Peyer's patch (tissue), 4 donors: ENCODE data around the gene ZCCHC14. TPM values are rescaled to one million over a fixed set of nuclear protein-coding genes. Genes with fewer than 3 reads are reported as not detected.
"Not testable (repeated sequence)": the region's sequence is repeated elsewhere in the genome, so short reads cannot be mapped to it uniquely, and the experiment has no call there.

ENCODE experiments used
- DNase-seq, 3 donors: peaks; one replicate each; pipeline ENCODE4 v3.0.0-alpha.2; 2017 to 2019
- H3K27ac ChIP-seq, 4 donors: fragments of 200-600 bp; sonication (generic); one replicate each; pipeline ENCODE4 v1.5.1; 2016 to 2019
- H3K27me3 ChIP-seq, 2 donors: fragments of 200-600 bp; sonication (generic); one replicate each; pipeline ENCODE4 v1.5.1; 2019
- H3K36me3 ChIP-seq, 3 donors: fragments of 200-600 bp; sonication (generic); one replicate each; pipeline ENCODE4 v1.5.1; 2016 to 2019
- H3K4me1 ChIP-seq, 4 donors: fragments of 200-600 bp; sonication (generic); one replicate each; pipeline ENCODE4 v1.5.1; 2016 to 2019
- H3K4me3 ChIP-seq, 4 donors: fragments of 200-600 bp; sonication (generic); 1 replicate in 3 of 4; 2 replicates in 1 of 4; pipeline ENCODE4 v1.5.1; 2016 to 2019; ENCODE audit warnings: mild to moderate bottlenecking in 1 of 4
- H3K9me3 ChIP-seq, 4 donors: fragments of 200-600 bp; sonication (generic); one replicate each; pipeline ENCODE4 v1.5.1; 2016 to 2019; ENCODE audit warnings: mild to moderate bottlenecking in 1 of 4
- POLR2A ChIP-seq, 2 donors: fragments of 450-650 bp; IDR thresholded peaks; one replicate each; pipeline ENCODE4 v1.5.1; 2017; ENCODE audit warnings: antibody characterized with exemption in 2 of 2, mild to moderate bottlenecking in 2 of 2, moderate library complexity in 2 of 2
- total RNA-seq, 4 donors: library from RNA; depleted of rRNA; stranded (reverse); fragments of >200 nt; gene quantifications; one replicate each; pipeline ENCODE4 v1.1.0, GENCODE V29; 2016
- TF ChIP-seq, protein P1 (sequence below), 6 experiments: fragments of 450-650 bp in 4 of 6; fragments of 200-600 bp in 2 of 6; sonication (generic) in 1 of 6; IDR thresholded peaks; one replicate each; pipeline ENCODE4 v1.5.1; 2017 to 2019; ENCODE audit warnings: antibody characterized with exemption in 6 of 6, mild to moderate bottlenecking in 3 of 6, moderate library complexity in 1 of 6

The ZCCHC14 gene
- total RNA-seq, 4 donors from 2014 or later: 28.1 to 68.9 (median 55.9) TPM

GRCh38 chr16:87365021-87365713, 127.7 kb downstream of the ZCCHC14 start:
- DNase-seq: no peak
- Histone ChIP-seq H3K9me3 (no peaks in the 10 kb centered on the region), H3K4me1 (peaks cover 3 to 58% (median 7%) of the 10 kb centered on the region in 4 donors), H3K27ac (peak overlapping the region in 1 of 4 donors; percentile 33), H3K4me3 (no peak overlapping the region), H3K36me3 (peaks cover 0 to 29% (median 0%) of the 10 kb centered on the region in 3 donors), H3K27me3 (no peaks in the 10 kb centered on the region)
- no peak for TF ChIP-seq POLR2A (IDR thresholded peaks at IDR 0.05)
- TF ChIP-seq, protein P1, sequence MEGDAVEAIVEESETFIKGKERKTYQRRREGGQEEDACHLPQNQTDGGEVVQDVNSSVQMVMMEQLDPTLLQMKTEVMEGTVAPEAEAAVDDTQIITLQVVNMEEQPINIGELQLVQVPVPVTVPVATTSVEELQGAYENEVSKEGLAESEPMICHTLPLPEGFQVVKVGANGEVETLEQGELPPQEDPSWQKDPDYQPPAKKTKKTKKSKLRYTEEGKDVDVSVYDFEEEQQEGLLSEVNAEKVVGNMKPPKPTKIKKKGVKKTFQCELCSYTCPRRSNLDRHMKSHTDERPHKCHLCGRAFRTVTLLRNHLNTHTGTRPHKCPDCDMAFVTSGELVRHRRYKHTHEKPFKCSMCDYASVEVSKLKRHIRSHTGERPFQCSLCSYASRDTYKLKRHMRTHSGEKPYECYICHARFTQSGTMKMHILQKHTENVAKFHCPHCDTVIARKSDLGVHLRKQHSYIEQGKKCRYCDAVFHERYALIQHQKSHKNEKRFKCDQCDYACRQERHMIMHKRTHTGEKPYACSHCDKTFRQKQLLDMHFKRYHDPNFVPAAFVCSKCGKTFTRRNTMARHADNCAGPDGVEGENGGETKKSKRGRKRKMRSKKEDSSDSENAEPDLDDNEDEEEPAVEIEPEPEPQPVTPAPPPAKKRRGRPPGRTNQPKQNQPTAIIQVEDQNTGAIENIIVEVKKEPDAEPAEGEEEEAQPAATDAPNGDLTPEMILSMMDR (IDR thresholded peaks at IDR 0.05): no peak

DNA sequence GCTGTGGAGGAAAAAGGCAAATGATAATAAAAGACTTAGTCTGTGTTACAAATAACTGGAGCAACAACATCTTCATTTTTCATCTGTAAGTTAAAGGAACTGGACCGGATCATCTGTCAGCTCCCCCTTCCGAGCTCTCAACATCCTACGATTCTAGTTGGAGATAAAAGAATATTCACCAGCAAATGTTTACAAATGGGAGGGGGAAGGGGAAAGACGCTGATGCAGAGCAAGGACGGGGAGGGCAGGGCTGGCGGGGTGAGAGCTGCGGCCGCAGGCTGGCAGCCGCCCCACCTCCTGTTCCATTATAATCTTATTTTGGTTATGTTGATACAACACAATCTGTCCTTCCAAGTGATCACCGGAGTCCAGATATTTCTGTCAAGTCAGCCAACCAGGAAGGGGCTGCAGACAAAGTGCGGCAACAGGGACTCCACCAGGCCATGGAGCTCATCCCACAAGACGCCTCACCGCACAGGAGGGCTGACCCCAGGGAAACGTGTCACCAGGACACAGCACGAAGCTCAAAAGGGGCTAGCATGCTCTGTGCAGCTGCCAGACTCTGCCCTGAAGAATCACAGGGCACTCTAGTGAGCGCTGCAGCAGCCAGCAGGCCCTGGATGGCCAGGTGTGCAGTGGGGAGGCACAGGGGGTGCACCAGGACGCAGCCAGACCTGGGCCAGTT, 128.9 kb downstream of the ZCCHC14 start:
- H3K9me3 ChIP-seq: no peaks in the 10 kb centered on the region
- no peak for DNase-seq
- peaks cover 3 to 45% (median 6%) of the 10 kb centered on the region in 4 donors for H3K4me1 ChIP-seq
- no peaks in the 10 kb centered on the region for H3K27me3 ChIP-seq
- H3K36me3 ChIP-seq: peaks cover 0 to 40% (median 0%) of the 10 kb centered on the region in 3 donors
- no peak overlapping the region for H3K4me3 ChIP-seq
- H3K27ac ChIP-seq: peak overlapping the region; percentile 24 to 66 (median 44)
- TF ChIP-seq, protein P1 (IDR thresholded peaks at IDR 0.05): no peak
- TF ChIP-seq POLR2A (IDR thresholded peaks at IDR 0.05): no peak

- not testable (repeated sequence) for H3K27ac ChIP-seq, DNase-seq, H3K9me3 ChIP-seq, H3K27me3 ChIP-seq, H3K4me3 ChIP-seq
- H3K36me3 ChIP-seq: peaks cover 0 to 49% (median 0%) of the 10 kb centered on the region in 3 donors
- peaks cover 0 to 36% (median 3%) of the 10 kb centered on the region in 4 donors for H3K4me1 ChIP-seq
Measured at GRCh38 chr16:87362828-87363559, 129.8 kb downstream of the ZCCHC14 start.

- H3K36me3 ChIP-seq: peaks cover 0 to 55% (median 0%) of the 10 kb centered on the region in 3 donors
- no peak overlapping the region for H3K27ac ChIP-seq
- H3K27me3 ChIP-seq: no peaks in the 10 kb centered on the region
- H3K4me1 ChIP-seq: peaks cover 0 to 28% (median 2%) of the 10 kb centered on the region in 4 donors
- TF ChIP-seq POLR2A (IDR thresholded peaks at IDR 0.05): no peak
- TF ChIP-seq, protein P1 (IDR thresholded peaks at IDR 0.05): no peak
- H3K4me3 ChIP-seq: no peak overlapping the region
- DNase-seq: no peak
- no peaks in the 10 kb centered on the region for H3K9me3 ChIP-seq
Measured at GRCh38 chr16:87361916-87362619, 130.8 kb downstream of the ZCCHC14 start.

GRCh38 chr16:87360862-87361610, 131.8 kb downstream of the ZCCHC14 start:
- H3K27me3 ChIP-seq: no peaks in the 10 kb centered on the region
- no peak overlapping the region for H3K27ac ChIP-seq
- peaks cover 0 to 26% (median 2%) of the 10 kb centered on the region in 4 donors for H3K4me1 ChIP-seq
- no peak for TF ChIP-seq POLR2A (IDR thresholded peaks at IDR 0.05)
- TF ChIP-seq, protein P1 (IDR thresholded peaks at IDR 0.05): no peak
- H3K4me3 ChIP-seq: no peak overlapping the region
- DNase-seq: no peak
- no peaks in the 10 kb centered on the region for H3K9me3 ChIP-seq
- peaks cover 0 to 64% (median 0%) of the 10 kb centered on the region in 3 donors for H3K36me3 ChIP-seq
